ENCODE measurements around the gene HSPA4L. TPM values are rescaled to one million over a fixed set of nuclear protein-coding genes. Genes with fewer than 3 reads are reported as not detected.

Gene HSPA4L
- total RNA-seq, 1 experiment from 2014 or later, result 6.9 TPM

- peaks cover 3% of the 10 kb centered on the region; the same call in 1 of the 2 replicates for H3K4me1 Mint-ChIP-seq
- CTCF ChIA-PET, result interaction anchor here (0.7 kb wide), 2 partner anchors 102 to 134 kb away, joined by 3 to 4 read pairs; partner anchors contain the start of gene INTU
- H3K27ac Mint-ChIP-seq, result no peak overlapping the region
- no peak overlapping the region for H3K4me3 Mint-ChIP-seq
- ATAC-seq (no peak), DNase-seq (ENCODE audit: low spot score) (no peak)
- TF ChIP-seq ZNF219 (CRISPR knock-in tag; IDR thresholded peaks at IDR 0.05; ENCODE audit: borderline replicate concordance) (no peak), ZSCAN18 (CRISPR knock-in tag; IDR thresholded peaks at IDR 0.05) (no peak), SMAD3 (CRISPR knock-in tag; IDR thresholded peaks at IDR 0.05; ENCODE audit: borderline replicate concordance) (no peak), MLX (CRISPR knock-in tag; IDR thresholded peaks at IDR 0.05) (no peak), ZNF532 (CRISPR knock-in tag; IDR thresholded peaks at IDR 0.05; ENCODE audit: borderline replicate concordance) (no peak), ZNF281 (CRISPR knock-in tag; IDR thresholded peaks at IDR 0.05) (no peak), EMX1 (CRISPR knock-in tag; IDR thresholded peaks at IDR 0.05) (no peak), IRF1 (CRISPR knock-in tag; IDR thresholded peaks at IDR 0.05) (no peak), NR3C1 (CRISPR knock-in tag; conservative IDR thresholded peaks at IDR 0.05; ENCODE audit: low read depth) (no peak), ESRRA (CRISPR knock-in tag; IDR thresholded peaks at IDR 0.05; ENCODE audit: borderline replicate concordance) (no peak), JAZF1 (CRISPR knock-in tag; IDR thresholded peaks at IDR 0.05) (no peak), RORB (CRISPR knock-in tag; IDR thresholded peaks at IDR 0.05) (no peak), NFE2L1 (CRISPR knock-in tag; IDR thresholded peaks at IDR 0.05) (no peak)
- POLR2A ChIA-PET, result no interaction called here
- H3K9me3 Mint-ChIP-seq, result 0 out of 2 replicates have a peak, but pooled peaks cover 2% of the 10 kb centered on the region
- H3K27me3 Mint-ChIP-seq (ENCODE audit: low read depth), result no peaks in the 10 kb centered on the region
- no peaks in the 10 kb centered on the region for H3K36me3 Mint-ChIP-seq
Observed at GRCh38 chr4:127734976-127735375, 47.1 kb upstream of the HSPA4L start.

GRCh38 chr4:127737295-127737694 is 44.8 kb upstream of the HSPA4L start:
- H3K9me3 Mint-ChIP-seq, result peaks cover 25% of the 10 kb centered on the region
- ATAC-seq, result no peak

More at GRCh38 chr4:127737295-127737694, 44.8 kb upstream of the HSPA4L start:
- DNase-seq (ENCODE audit: low spot score), result no peak
- Mint-ChIP-seq H3K4me3 (no peak overlapping the region), H3K4me1 (peaks cover 3% of the 10 kb centered on the region; the same call in 1 of the 2 replicates), H3K27me3 (ENCODE audit: low read depth) (no peaks in the 10 kb centered on the region), H3K36me3 (peaks cover 7% of the 10 kb centered on the region; the same call in 1 of the 2 replicates), H3K27ac (no peak overlapping the region)
- no peak for TF ChIP-seq E2F5 (CRISPR knock-in tag; IDR thresholded peaks at IDR 0.05)
- TF ChIP-seq ZMAT4 (CRISPR knock-in tag; IDR thresholded peaks at IDR 0.05), result no peak
- no peak for TF ChIP-seq FOXK1 (CRISPR knock-in tag; IDR thresholded peaks at IDR 0.05)
- TF ChIP-seq ZNF512 (CRISPR knock-in tag; IDR thresholded peaks at IDR 0.05; ENCODE audit: borderline replicate concordance), result no peak
- TF ChIP-seq ETV6 (CRISPR knock-in tag; IDR thresholded peaks at IDR 0.05), result no peak
- no peak for TF ChIP-seq ZNF396 (CRISPR knock-in tag; IDR thresholded peaks at IDR 0.05; ENCODE audit: borderline replicate concordance)
- no peak for TF ChIP-seq ZNF671 (CRISPR knock-in tag; IDR thresholded peaks at IDR 0.05)
- ChIA-PET CTCF (no interaction called here), POLR2A (interaction anchor here (0.6 kb wide), 1 partner anchor 37 kb away, joined by 3 read pairs; no protein-coding TSS in a partner anchor)
